Activated CD4-positive, alpha-beta memory T cell treated with anti-CD3 and anti-CD28 coated beads, Interleukin-2, amount 10 ng/mL, durations not matched to agents 7 days and 5 days (primary cell): Measurements from ENCODE around the gene LGALS3BP. TPM values are rescaled to one million over a fixed set of nuclear protein-coding genes. Genes with fewer than 3 reads are reported as not detected.
A peak's percentile ranks its signal among the peaks of the same experiment; 100 is the strongest.

Experiments
- CTCF ChIA-PET: fragments of 350-600 bp; sonication (Branson Sonifier 250); formaldehyde crosslinking; loops from one replicate; lab custom pipeline; 2021; ENCODE audit warnings: antibody characterized with exemption, inconsistent platforms; lab: Charles Lee
- POLR2A ChIA-PET: fragments of 350-600 bp; sonication (Branson Sonifier 250); formaldehyde crosslinking; loops from one replicate; lab custom pipeline; 2021; ENCODE audit warnings: antibody characterized with exemption; lab: Charles Lee
- DNase-seq: peaks from one replicate; pipeline ENCODE4 v3.0.0-alpha.2; 2020
- H3K27ac Mint-ChIP-seq: one replicate; pipeline ENCODE4 v1.8.0; 2021; ENCODE audit warnings: mild to moderate bottlenecking, mixed read lengths
- H3K27me3 Mint-ChIP-seq: one replicate; pipeline ENCODE4 v1.8.0; 2021; ENCODE audit warnings: mixed read lengths
- H3K36me3 Mint-ChIP-seq: one replicate; pipeline ENCODE4 v1.8.0; 2021; ENCODE audit warnings: low read depth, mixed read lengths
- H3K4me1 Mint-ChIP-seq: one replicate; pipeline ENCODE4 v1.8.0; 2021; ENCODE audit warnings: mixed read lengths
- H3K4me3 Mint-ChIP-seq: one replicate; pipeline ENCODE4 v1.8.0; 2021; ENCODE audit warnings: mild to moderate bottlenecking, mixed read lengths
- H3K9me3 Mint-ChIP-seq: one replicate; pipeline ENCODE4 v1.8.0; 2021; ENCODE audit warnings: mixed read lengths
- total RNA-seq, 2 experiments: library from RNA; stranded (reverse); gene quantifications; one replicate each; pipeline ENCODE4 v1.2.3, GENCODE V29; 2021

Gene LGALS3BP
- total RNA-seq, 2 experiments from 2014 or later = 209 to 219 TPM

GRCh38 chr17:78991906-78992532 is 12.3 kb upstream of the LGALS3BP start:
- CTCF ChIA-PET = no interaction called here
- DNase-seq = no peak
- POLR2A ChIA-PET = no interaction called here

GRCh38 chr17:78991017-78991738 is 11.5 kb upstream of the LGALS3BP start:
- DNase-seq = no peak
- CTCF ChIA-PET = no interaction called here
- Mint-ChIP-seq H3K9me3 (no peaks in the 10 kb centered on the region), H3K27ac (no peak overlapping the region), H3K36me3 (peaks cover 57% of the 10 kb centered on the region), H3K4me1 (peaks cover 13% of the 10 kb centered on the region), H3K4me3 (no peak overlapping the region), H3K27me3 (no peaks in the 10 kb centered on the region)
- POLR2A ChIA-PET = no interaction called here

More at GRCh38 chr17:78991906-78992532, 12.3 kb upstream of the LGALS3BP start:
- peaks cover 65% of the 10 kb centered on the region for H3K36me3 Mint-ChIP-seq
- H3K9me3 Mint-ChIP-seq = no peaks in the 10 kb centered on the region
- no peak overlapping the region for H3K27ac Mint-ChIP-seq
- peaks cover 5% of the 10 kb centered on the region for H3K4me1 Mint-ChIP-seq
- H3K4me3 Mint-ChIP-seq = no peak overlapping the region
- H3K27me3 Mint-ChIP-seq = no peaks in the 10 kb centered on the region

DNA sequence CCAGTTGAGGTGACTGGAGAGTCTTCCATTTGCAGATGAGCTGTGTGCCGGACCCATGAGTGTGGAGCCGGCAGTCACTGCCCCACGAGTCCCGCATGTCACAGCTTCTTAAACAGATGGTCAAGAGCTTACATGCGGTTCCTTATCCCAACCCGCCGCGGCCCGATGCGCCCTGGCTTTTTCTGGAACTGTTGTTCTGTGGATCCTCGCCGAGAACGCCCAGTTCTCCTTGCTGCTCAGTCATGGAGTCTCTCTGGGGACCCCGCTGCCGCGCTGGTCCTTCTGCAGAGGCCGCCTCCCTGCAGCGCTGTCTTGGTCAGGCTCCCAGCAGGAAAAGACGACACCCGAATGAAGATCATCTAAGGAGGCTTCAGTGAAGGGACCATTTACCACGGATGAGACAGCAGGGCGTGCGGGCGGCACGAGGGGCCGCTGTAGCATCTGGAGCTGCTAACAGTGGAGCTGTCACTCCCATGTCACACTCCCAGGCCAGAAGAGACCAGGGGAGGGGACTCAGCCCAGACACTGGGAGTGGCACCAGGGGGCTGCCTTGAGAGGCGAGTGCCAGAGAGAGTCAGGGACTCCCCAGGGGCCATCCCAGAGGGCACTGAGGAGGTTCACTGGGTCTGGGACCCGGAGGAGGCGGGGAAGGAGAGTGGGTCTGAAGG is 10.8 kb upstream of the LGALS3BP start:
- POLR2A ChIA-PET = no interaction called here
- DNase-seq = no peak
- peaks cover 18% of the 10 kb centered on the region for H3K4me1 Mint-ChIP-seq

GRCh38 chr17:78988152-78988551 is 8.4 kb upstream of the LGALS3BP start:
- CTCF ChIA-PET = no interaction called here
- POLR2A ChIA-PET = no interaction called here
- H3K27ac Mint-ChIP-seq = no peak overlapping the region

More for the DNA sequence above, 10.8 kb upstream of the LGALS3BP start:
- H3K27me3 Mint-ChIP-seq = no peaks in the 10 kb centered on the region
- H3K4me3 Mint-ChIP-seq = no peak overlapping the region
- H3K27ac Mint-ChIP-seq = no peak overlapping the region
- H3K9me3 Mint-ChIP-seq = no peaks in the 10 kb centered on the region
- CTCF ChIA-PET = no interaction called here
- peaks cover 52% of the 10 kb centered on the region for H3K36me3 Mint-ChIP-seq

DNA sequence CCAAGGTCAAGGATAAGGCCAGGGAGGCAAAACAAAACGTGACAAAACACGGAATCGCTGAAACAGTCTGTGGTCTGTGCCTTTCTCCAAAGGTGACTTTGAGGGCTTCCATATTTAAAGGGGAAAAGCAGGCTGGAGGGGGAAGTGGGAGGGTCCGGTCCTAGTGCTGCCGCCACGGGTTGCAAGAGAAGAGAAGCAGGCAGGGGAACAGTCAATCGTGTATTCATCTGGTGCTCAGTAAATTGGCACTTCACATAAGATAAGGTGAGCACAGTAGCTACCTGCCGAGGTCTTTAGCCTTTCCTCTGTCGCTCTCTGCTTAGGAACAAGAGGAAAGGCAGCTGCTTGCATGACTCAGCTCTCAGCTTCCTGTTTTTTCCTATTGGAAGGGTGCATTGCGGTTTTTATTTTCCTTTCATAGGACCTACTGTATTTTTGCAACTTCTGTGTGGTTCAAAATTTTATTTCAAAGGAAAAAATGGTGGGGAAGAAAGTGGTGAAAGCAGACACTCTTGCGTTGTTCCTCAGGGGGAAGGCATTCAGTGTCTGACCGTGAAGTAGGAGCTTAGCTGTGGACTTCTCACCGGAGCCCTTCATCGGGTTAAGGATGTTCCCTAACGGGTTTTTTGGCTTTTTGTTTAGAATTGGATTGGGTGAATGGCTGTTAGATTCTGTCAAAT is 7.1 kb upstream of the LGALS3BP start:
- Mint-ChIP-seq H3K9me3 (no peaks in the 10 kb centered on the region), H3K27ac (no peak overlapping the region), H3K27me3 (no peaks in the 10 kb centered on the region), H3K36me3 (peaks cover 23% of the 10 kb centered on the region), H3K4me1 (peaks cover 17% of the 10 kb centered on the region), H3K4me3 (no peak overlapping the region)
- no peak for DNase-seq
- CTCF ChIA-PET = interaction anchor here (0.7 to 2.4 kb wide), 2 partner anchors 16 to 50 kb away, joined by 3 to 7 read pairs; no protein-coding TSS in a partner anchor
- POLR2A ChIA-PET = interaction anchor here (0.9 kb wide), 1 partner anchor 23 kb away, joined by 3 read pairs; the partner anchor contains the start of gene CANT1

More at GRCh38 chr17:78988152-78988551, 8.4 kb upstream of the LGALS3BP start:
- no peaks in the 10 kb centered on the region for H3K27me3 Mint-ChIP-seq
- peaks cover 35% of the 10 kb centered on the region for H3K36me3 Mint-ChIP-seq
- H3K9me3 Mint-ChIP-seq = no peaks in the 10 kb centered on the region
- peaks cover 17% of the 10 kb centered on the region for H3K4me1 Mint-ChIP-seq
- no peak overlapping the region for H3K4me3 Mint-ChIP-seq
- no peak for DNase-seq

GRCh38 chr17:78986048-78986648 is 6.4 kb upstream of the LGALS3BP start:
- DNase-seq = no peak
- H3K4me3 Mint-ChIP-seq = no peak overlapping the region

GRCh38 chr17:78985395-78985794 is 5.7 kb upstream of the LGALS3BP start:
- no peak overlapping the region for H3K4me3 Mint-ChIP-seq
- no peaks in the 10 kb centered on the region for H3K27me3 Mint-ChIP-seq
- DNase-seq = no peak
- H3K9me3 Mint-ChIP-seq = no peaks in the 10 kb centered on the region
- ChIA-PET CTCF (interaction anchor here (0.9 to 2.4 kb wide), 2 partner anchors 14 to 74 kb away, joined by 6 to 7 read pairs; no protein-coding TSS in a partner anchor), POLR2A (no interaction called here)
- no peak overlapping the region for H3K27ac Mint-ChIP-seq
- H3K36me3 Mint-ChIP-seq = peaks cover 10% of the 10 kb centered on the region
- H3K4me1 Mint-ChIP-seq = peaks cover 18% of the 10 kb centered on the region

More at GRCh38 chr17:78986048-78986648, 6.4 kb upstream of the LGALS3BP start:
- Mint-ChIP-seq H3K36me3 (peaks cover 16% of the 10 kb centered on the region), H3K27ac (no peak overlapping the region), H3K4me1 (peaks cover 17% of the 10 kb centered on the region), H3K27me3 (no peaks in the 10 kb centered on the region), H3K9me3 (no peaks in the 10 kb centered on the region)
- ChIA-PET CTCF (interaction anchor here (0.9 to 2.4 kb wide), 2 partner anchors 15 to 74 kb away, joined by 6 to 7 read pairs; no protein-coding TSS in a partner anchor), POLR2A (no interaction called here)

DNA sequence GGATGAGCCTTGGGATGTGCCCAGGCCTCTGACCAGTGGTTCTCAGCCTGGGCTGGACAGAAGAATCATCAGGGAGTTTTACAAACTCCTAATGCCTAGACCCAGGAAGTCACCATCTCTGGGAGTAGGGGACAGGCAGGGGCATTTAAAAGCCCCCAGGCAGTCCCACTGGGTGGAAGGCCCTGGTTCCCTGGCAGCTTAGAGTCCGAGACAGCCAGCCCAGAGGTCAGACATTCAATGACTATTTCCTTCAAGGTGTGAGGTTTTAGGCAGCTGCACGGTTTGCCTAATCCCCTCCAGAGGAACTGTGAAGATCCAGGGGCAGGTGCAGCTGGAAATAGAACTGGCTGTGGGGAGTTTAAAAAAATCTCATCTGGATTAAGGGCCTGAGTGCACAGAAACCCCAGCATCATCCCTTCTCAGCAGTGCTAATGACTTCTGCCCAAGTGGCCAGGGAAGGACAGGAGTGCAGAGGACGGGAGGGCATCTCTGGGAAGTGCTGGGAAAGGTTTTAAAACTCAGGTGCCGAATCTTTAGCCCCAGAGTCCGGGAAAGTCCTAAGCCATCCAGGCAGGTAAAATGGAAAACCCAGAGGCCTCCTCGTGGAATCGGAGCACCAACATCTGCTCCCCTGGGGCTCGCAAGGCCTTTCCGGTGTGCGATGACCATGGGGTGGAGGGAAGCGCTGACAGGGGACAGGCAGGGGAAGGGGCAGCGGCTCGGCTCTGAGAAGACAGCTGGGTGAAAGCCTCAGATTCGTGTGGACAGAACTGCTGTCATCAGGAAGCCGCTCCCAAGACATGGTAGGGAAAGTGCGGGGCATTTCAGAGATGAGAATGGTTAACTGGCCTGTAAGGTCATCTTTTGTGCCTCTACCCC is 1.5 kb upstream of the LGALS3BP start:
- Mint-ChIP-seq H3K4me1 (peaks cover 28% of the 10 kb centered on the region), H3K9me3 (no peaks in the 10 kb centered on the region), H3K27me3 (no peaks in the 10 kb centered on the region), H3K4me3 (no peak overlapping the region), H3K36me3 (peaks cover 12% of the 10 kb centered on the region), H3K27ac (no peak overlapping the region)
- POLR2A ChIA-PET = no interaction called here
- CTCF ChIA-PET = interaction anchor here (1.1 to 2.1 kb wide), 2 partner anchors 10 kb away, joined by 3 to 9 read pairs; no protein-coding TSS in a partner anchor
- no peak for DNase-seq

GRCh38 chr17:78980624-78980972 is 875 bp upstream of the LGALS3BP start:
- ChIA-PET POLR2A (no interaction called here), CTCF (interaction anchor here (2.1 kb wide), 1 partner anchor 10 kb away, joined by 9 read pairs; no protein-coding TSS in a partner anchor)
- peaks cover 16% of the 10 kb centered on the region for H3K36me3 Mint-ChIP-seq
- H3K4me3 Mint-ChIP-seq = peak overlapping the region; percentile 10
- no peak overlapping the region for H3K27ac Mint-ChIP-seq
- no peaks in the 10 kb centered on the region for H3K27me3 Mint-ChIP-seq
- no peaks in the 10 kb centered on the region for H3K9me3 Mint-ChIP-seq
- H3K4me1 Mint-ChIP-seq = peaks cover 22% of the 10 kb centered on the region
- DNase-seq = no peak

DNA sequence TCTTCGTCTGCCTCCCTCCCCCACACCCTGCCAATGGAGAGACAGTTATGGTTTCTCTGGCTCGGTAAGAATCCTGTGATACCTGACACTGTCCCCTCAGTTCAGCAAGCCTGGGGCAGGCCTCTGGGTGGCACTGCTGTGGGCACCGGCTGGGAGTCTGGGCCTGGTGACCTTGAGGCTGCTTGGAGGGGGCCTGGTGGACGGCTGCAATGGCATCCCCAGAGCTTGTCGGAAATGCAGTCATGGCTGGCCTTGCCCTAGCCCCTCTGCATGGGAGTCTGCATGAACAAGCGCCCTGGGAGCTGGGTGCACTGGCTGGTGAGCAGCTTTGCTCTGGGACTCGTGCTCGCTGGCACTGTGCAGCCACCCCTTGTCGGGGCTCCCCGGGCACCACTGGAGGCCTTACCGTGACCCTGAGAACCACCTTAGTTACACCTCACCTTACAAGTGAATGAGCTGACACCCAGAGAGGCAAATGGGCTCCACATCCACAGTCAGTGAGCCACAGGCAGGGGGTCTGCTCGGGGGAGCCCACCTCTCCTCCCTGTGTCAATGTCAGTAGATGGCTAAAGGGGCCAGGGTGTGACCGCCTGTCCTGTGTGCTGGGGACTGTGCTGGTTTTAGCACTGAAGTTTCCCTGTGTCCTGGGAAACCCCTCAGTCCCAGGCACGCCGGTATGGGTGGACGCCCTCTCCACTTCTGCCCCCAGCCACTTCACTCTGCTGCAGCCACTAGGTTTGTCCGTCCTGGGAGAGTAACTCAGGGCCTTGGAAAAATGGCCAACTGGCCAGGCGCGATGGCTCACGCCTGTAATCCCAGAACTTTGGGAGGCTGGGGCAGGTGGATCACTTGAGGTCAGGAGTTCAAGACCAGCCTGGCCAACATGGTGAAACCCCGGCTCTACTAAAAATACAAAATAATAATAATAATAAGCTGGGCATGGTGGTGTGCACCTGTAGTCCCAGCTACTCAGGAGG is 1.4 kb downstream of the LGALS3BP start:
- H3K9me3 Mint-ChIP-seq = no peaks in the 10 kb centered on the region
- DNase-seq = no peak
- H3K36me3 Mint-ChIP-seq = peaks cover 16% of the 10 kb centered on the region
- peak overlapping the region; percentile 75 for H3K4me3 Mint-ChIP-seq
- H3K27ac Mint-ChIP-seq = peak overlapping the region; percentile 26
- CTCF ChIA-PET = no interaction called here
- POLR2A ChIA-PET = no interaction called here
- no peaks in the 10 kb centered on the region for H3K27me3 Mint-ChIP-seq
- H3K4me1 Mint-ChIP-seq = peaks cover 25% of the 10 kb centered on the region

- CTCF ChIA-PET = no interaction called here
- Mint-ChIP-seq H3K4me1 (peaks cover 25% of the 10 kb centered on the region), H3K27me3 (no peaks in the 10 kb centered on the region), H3K27ac (peak overlapping the region; percentile 26), H3K4me3 (peak overlapping the region; percentile 40), H3K36me3 (peaks cover 16% of the 10 kb centered on the region), H3K9me3 (no peaks in the 10 kb centered on the region)
- DNase-seq = no peak
- POLR2A ChIA-PET = no interaction called here
These were observed 2.1 kb downstream of the LGALS3BP start for GRCh38 chr17:78977681-78977943.
